Adrenal gland (tissue), 12 donors: ENCODE results near the gene PLCG2. TPM values are rescaled to one million over a fixed set of nuclear protein-coding genes. Genes with fewer than 3 reads are reported as not detected.

ENCODE experiments used
- DNase-seq, 7 donors: peaks; one replicate each; pipeline ENCODE4 v3.0.0-alpha.2; 2019 to 2020
- H3K27ac ChIP-seq, 5 donors: fragments of 200-600 bp; sonication (generic) in 4 of 5; 1 replicate in 3 of 5; 2 replicates in 2 of 5; pipeline versions ENCODE4 v1.5.1 to v1.8.0; 2016 to 2020; ENCODE audit warnings: mild to moderate bottlenecking in 1 of 5
- H3K27me3 ChIP-seq: fragments of 200-600 bp; 2 replicates; pipeline ENCODE4 v1.8.0; 2021
- H3K36me3 ChIP-seq, 2 donors: fragments of 200-600 bp; replicated peaks in 1 of 2; 1 replicate in 1 of 2; 2 replicates in 1 of 2; pipeline versions ENCODE4 v1.5.1 to v1.8.0; 2018 to 2022
- H3K4me1 ChIP-seq, 2 donors: fragments of 200-600 bp; replicated peaks in 1 of 2; 1 replicate in 1 of 2; 2 replicates in 1 of 2; pipeline versions ENCODE4 v1.5.1 to v1.8.0; 2018 to 2021
- H3K4me3 ChIP-seq, 4 donors: fragments of 200-600 bp; sonication (generic) in 3 of 4; one replicate each; pipeline ENCODE4 v1.5.1; 2016 to 2018
- H3K9me3 ChIP-seq, 3 donors: fragments of 200-600 bp; sonication (generic) in 1 of 3; replicated peaks in 1 of 3; 1 replicate in 2 of 3; 2 replicates in 1 of 3; pipeline versions ENCODE4 v1.5.1 to v1.8.0; 2016 to 2021
- POLR2A ChIP-seq, 2 donors: fragments of 450-650 bp; IDR thresholded peaks; one replicate each; pipeline ENCODE4 v1.6.1; 2017; ENCODE audit warnings: antibody characterized with exemption in 2 of 2, mild to moderate bottlenecking in 2 of 2, moderate library complexity in 1 of 2
- WGBS, 4 donors: extraction: QIAGEN DNeasy Blood & Tissue Kit in 2 of 4; methylation state at CpG; one replicate each; pipeline versions ENCODE4 v1.1.5 to v1.1.7; 2013 to 2017; 5-methylcytosine and 5-hydroxymethylcytosine counted together
- intact Hi-C, 2 donors: fragments of 100-400 bp; cut with DNase I; formaldehyde crosslinking; loops; one replicate each; pipeline versions ENCODE4 v1.14.1 to v1.15.0; 2022 to 2023
- polyA plus RNA-seq, 3 donors: library from polyadenylated mRNA; stranded (reverse); fragments of 200-250 nt in 2 of 3; fragments of 350-450 nt in 1 of 3; fragmentation: Illumina TruSeq in 1 of 3; extraction: RNeasy Lipid Tissue Mini Kit (QIAGEN cat#74804) in 1 of 3; gene quantifications; one replicate each; pipeline ENCODE4 v1.2.3, GENCODE V29; 2013 to 2014
- total RNA-seq, 9 donors: library from RNA; depleted of rRNA in 4 of 9; stranded (reverse); fragments of >200 nt in 4 of 9; fragments of 120-200 nt in 1 of 9; fragmentation: NEBNext Ultra II Directional in 1 of 9; extraction: Animal tissue kit (Norgen Biotek cat#: 25700) in 1 of 9; gene quantifications; one replicate each; pipeline versions ENCODE4 v1.1.0 to v1.2.4, GENCODE V29; 2013 to 2023
- TF ChIP-seq, protein P1 (sequence below), 6 experiments: fragments of 450-650 bp in 4 of 6; fragments of 200-600 bp in 2 of 6; sonication (generic) in 1 of 6; IDR thresholded peaks; 1 replicate in 5 of 6; 2 replicates in 1 of 6; pipeline versions ENCODE4 v1.5.1 to v1.8.0; 2016 to 2021; ENCODE audit warnings: antibody characterized with exemption in 6 of 6, mild to moderate bottlenecking in 2 of 6, moderate library complexity in 1 of 6
- donor health status: healthy with polysubstance abuse.
- donor health status: Bipolar disorder and iron deficiency.
- donor health status: DM: yes; HTN: yes; CAD: no.
- donor health status: DM: no; HTN: no; CAD: no.
- donor health status: DM: no; HTN: no; CAD: no.
- donor health status: DM: yes; HTN: yes; CAD: no.

Gene PLCG2
- total and polyA plus RNA-seq, 12 donors = 4.8 to 47.6 (median 10.9) TPM

- DNase-seq = no peak
- H3K36me3 ChIP-seq = no peaks in the 10 kb centered on the region
- no peak for TF ChIP-seq POLR2A (IDR thresholded peaks at IDR 0.05)
- TF ChIP-seq, protein P1, sequence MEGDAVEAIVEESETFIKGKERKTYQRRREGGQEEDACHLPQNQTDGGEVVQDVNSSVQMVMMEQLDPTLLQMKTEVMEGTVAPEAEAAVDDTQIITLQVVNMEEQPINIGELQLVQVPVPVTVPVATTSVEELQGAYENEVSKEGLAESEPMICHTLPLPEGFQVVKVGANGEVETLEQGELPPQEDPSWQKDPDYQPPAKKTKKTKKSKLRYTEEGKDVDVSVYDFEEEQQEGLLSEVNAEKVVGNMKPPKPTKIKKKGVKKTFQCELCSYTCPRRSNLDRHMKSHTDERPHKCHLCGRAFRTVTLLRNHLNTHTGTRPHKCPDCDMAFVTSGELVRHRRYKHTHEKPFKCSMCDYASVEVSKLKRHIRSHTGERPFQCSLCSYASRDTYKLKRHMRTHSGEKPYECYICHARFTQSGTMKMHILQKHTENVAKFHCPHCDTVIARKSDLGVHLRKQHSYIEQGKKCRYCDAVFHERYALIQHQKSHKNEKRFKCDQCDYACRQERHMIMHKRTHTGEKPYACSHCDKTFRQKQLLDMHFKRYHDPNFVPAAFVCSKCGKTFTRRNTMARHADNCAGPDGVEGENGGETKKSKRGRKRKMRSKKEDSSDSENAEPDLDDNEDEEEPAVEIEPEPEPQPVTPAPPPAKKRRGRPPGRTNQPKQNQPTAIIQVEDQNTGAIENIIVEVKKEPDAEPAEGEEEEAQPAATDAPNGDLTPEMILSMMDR (IDR thresholded peaks at IDR 0.05) = no peak
- WGBS, 4 donors = 71 to 86% (median 84%) methylated on average over 5 of the region's 5 CpGs
- intact Hi-C loops = no loop called here
- H3K27me3 ChIP-seq = no peaks in the 10 kb centered on the region
- H3K27ac ChIP-seq = no peak overlapping the region
- H3K4me3 ChIP-seq = no peak overlapping the region
- no peaks in the 10 kb centered on the region for H3K9me3 ChIP-seq
- no peaks in the 10 kb centered on the region for H3K4me1 ChIP-seq
Measured at GRCh38 chr16:81921843-81922584, 142.9 kb downstream of the PLCG2 start.

GRCh38 chr16:81923296-81923695 is 144.2 kb downstream of the PLCG2 start:
- no peaks in the 10 kb centered on the region for H3K36me3 ChIP-seq
- H3K9me3 ChIP-seq = no peaks in the 10 kb centered on the region
- intact Hi-C loops = no loop called here
- H3K4me3 ChIP-seq = no peak overlapping the region
- no peaks in the 10 kb centered on the region for H3K4me1 ChIP-seq
- TF ChIP-seq, protein P1 (IDR thresholded peaks at IDR 0.05) = no peak
- no peak for TF ChIP-seq POLR2A (IDR thresholded peaks at IDR 0.05)
- H3K27ac ChIP-seq = no peak overlapping the region
- H3K27me3 ChIP-seq = no peaks in the 10 kb centered on the region
- 74 to 80% (median 77%) methylated on average over 9 of the region's 9 CpGs for WGBS, 4 donors
- DNase-seq = no peak

- Histone ChIP-seq H3K36me3 (no peaks in the 10 kb centered on the region), H3K27me3 (no peaks in the 10 kb centered on the region), H3K27ac (no peak overlapping the region), H3K4me1 (no peaks in the 10 kb centered on the region), H3K4me3 (no peak overlapping the region), H3K9me3 (no peaks in the 10 kb centered on the region)
- WGBS, 4 donors = 88 to 90% (median 89%) methylated on average over 8 of the region's 8 CpGs
- no peak for DNase-seq
- intact Hi-C loops = no loop called here
- TF ChIP-seq, protein P1 (IDR thresholded peaks at IDR 0.05) = no peak
- no peak for TF ChIP-seq POLR2A (IDR thresholded peaks at IDR 0.05)
Measured at GRCh38 chr16:81925016-81925415, 145.9 kb downstream of the PLCG2 start.

GRCh38 chr16:81926036-81926435 is 146.9 kb downstream of the PLCG2 start:
- Histone ChIP-seq H3K27ac (no peak overlapping the region), H3K27me3 (no peaks in the 10 kb centered on the region), H3K9me3 (no peaks in the 10 kb centered on the region), H3K4me1 (no peaks in the 10 kb centered on the region), H3K4me3 (no peak overlapping the region), H3K36me3 (no peaks in the 10 kb centered on the region)
- intact Hi-C loops = no loop called here
- no peak for DNase-seq
- WGBS, 4 donors = 76 to 91% (median 86%) methylated on average over 8 to 9 of the region's 9 CpGs
- TF ChIP-seq, protein P1 (IDR thresholded peaks at IDR 0.05) = no peak
- no peak for TF ChIP-seq POLR2A (IDR thresholded peaks at IDR 0.05)
